CD14-positive monocyte (primary cell): ENCODE results near the gene RP2. TPM values are rescaled to one million over a fixed set of nuclear protein-coding genes. Genes with fewer than 3 reads are reported as not detected.

Source experiments
- DNase-seq, 3 donors: peaks; one replicate each; pipeline ENCODE4 v3.0.0-alpha.2; 2011 to 2022
- H2AFZ ChIP-seq: 2 replicates; pipeline ENCODE4 v1.6.0; 2012; ENCODE audit warnings: mild to moderate bottlenecking, low read depth, low read length, inconsistent platforms; ENCODE audit not compliant: insufficient read depth, poor library complexity, severe bottlenecking
- H3K27ac ChIP-seq, 2 donors: 1 replicate in 1 of 2; 2 replicates in 1 of 2; pipeline ENCODE4 v1.5.1; 2012 to 2013; ENCODE audit warnings: low read length in 2 of 2, control low read depth in 1 of 2, inconsistent platforms in 1 of 2, low read depth in 1 of 2, mild to moderate bottlenecking in 1 of 2
- H3K27me3 ChIP-seq, 2 donors: one replicate each; pipeline versions ENCODE4 v1.6.0 to v1.6.1; 2011 to 2013; ENCODE audit warnings: low read length in 2 of 2; ENCODE audit not compliant: control insufficient read depth in 2 of 2, insufficient read depth in 2 of 2
- H3K36me3 ChIP-seq, 2 donors: replicated peaks in 1 of 2; 1 replicate in 1 of 2; 2 replicates in 1 of 2; pipeline versions ENCODE4 v1.5.1 to v1.6.1; 2012 to 2013; ENCODE audit warnings: low read length in 2 of 2, control low read depth in 1 of 2, inconsistent platforms in 1 of 2, mild to moderate bottlenecking in 1 of 2; ENCODE audit not compliant: insufficient read depth in 2 of 2, control insufficient read depth in 1 of 2
- H3K4me1 ChIP-seq, 2 donors: 1 replicate in 1 of 2; 2 replicates in 1 of 2; pipeline versions ENCODE4 v1.5.1 to v1.6.1; 2012 to 2013; ENCODE audit warnings: low read length in 2 of 2, control low read depth in 1 of 2, inconsistent platforms in 1 of 2, mild to moderate bottlenecking in 1 of 2, moderate library complexity in 1 of 2; ENCODE audit not compliant: insufficient read depth in 2 of 2, control insufficient read depth in 1 of 2
- H3K4me2 ChIP-seq: replicated peaks from 2 replicates; pipeline ENCODE3; 2012; ENCODE audit warnings: low read length, moderate library complexity, mild to moderate bottlenecking; ENCODE audit not compliant: poor library complexity, severe bottlenecking; ENCODE audit errors: extremely low read depth
- H3K4me3 ChIP-seq, 3 experiments: fragments of 200-600 bp in 1 of 3; sonication (generic) in 1 of 3; replicated peaks in 1 of 3; 1 replicate in 2 of 3; 2 replicates in 1 of 3; pipeline ENCODE4 v1.5.1; 2011 to 2013; ENCODE audit warnings: low read length in 3 of 3, mild to moderate bottlenecking in 3 of 3, control low read depth in 2 of 3, low read depth in 2 of 3, inconsistent platforms in 1 of 3, moderate library complexity in 1 of 3
- H3K79me2 ChIP-seq: 2 replicates; pipeline ENCODE4 v1.6.0; 2012; ENCODE audit warnings: mild to moderate bottlenecking, control low read depth, inconsistent platforms, low read length, moderate library complexity; ENCODE audit not compliant: insufficient read depth
- H3K9ac ChIP-seq: 2 replicates; pipeline ENCODE4 v1.6.0; 2017; ENCODE audit warnings: low read length, mild to moderate bottlenecking; ENCODE audit not compliant: insufficient read depth, poor library complexity, severe bottlenecking
- H3K9me3 ChIP-seq, 2 donors: replicated peaks in 1 of 2; 1 replicate in 1 of 2; 2 replicates in 1 of 2; pipeline versions ENCODE4 v1.5.1 to v1.6.1; 2012 to 2013; ENCODE audit warnings: low read length in 2 of 2, control low read depth in 1 of 2; ENCODE audit not compliant: control insufficient read depth in 1 of 2, insufficient read depth in 1 of 2
- H4K20me1 ChIP-seq: 2 replicates; pipeline ENCODE4 v1.6.0; 2012; ENCODE audit warnings: mild to moderate bottlenecking, low read length, control low read depth, moderate library complexity; ENCODE audit not compliant: insufficient read depth
- H3K27ac Mint-ChIP-seq, 7 donors: one replicate each; pipeline ENCODE4 v1.8.0; 2020; ENCODE audit warnings: mild to moderate bottlenecking in 7 of 7, mixed read lengths in 7 of 7, moderate library complexity in 6 of 7, inconsistent platforms in 2 of 7
- H3K27me3 Mint-ChIP-seq, 3 donors: one replicate each; pipeline ENCODE4 v1.8.0; 2021 to 2022; ENCODE audit warnings: low read depth in 3 of 3, mild to moderate bottlenecking in 3 of 3, mixed read lengths in 3 of 3, moderate library complexity in 3 of 3, inconsistent platforms in 1 of 3
- H3K36me3 Mint-ChIP-seq, 2 donors: one replicate each; pipeline ENCODE4 v1.8.0; 2020; ENCODE audit warnings: mixed read lengths in 2 of 2, inconsistent platforms in 1 of 2, mild to moderate bottlenecking in 1 of 2
- H3K4me1 Mint-ChIP-seq: one replicate; pipeline ENCODE4 v1.8.0; 2020; ENCODE audit warnings: mild to moderate bottlenecking, mixed read lengths
- H3K4me3 Mint-ChIP-seq, 2 donors: one replicate each; pipeline ENCODE4 v1.8.0; 2020; ENCODE audit warnings: mild to moderate bottlenecking in 2 of 2, mixed read lengths in 2 of 2, moderate library complexity in 1 of 2
- H3K9me3 Mint-ChIP-seq, 7 donors: one replicate each; pipeline ENCODE4 v1.8.0; 2020 to 2022; ENCODE audit warnings: mixed read lengths in 7 of 7, mild to moderate bottlenecking in 6 of 7, moderate library complexity in 6 of 7, inconsistent platforms in 2 of 7
- CTCF ChIP-seq: fragments of 200-600 bp; IDR thresholded peaks from one replicate; pipeline ENCODE4 v1.8.0; 2022; ENCODE audit warnings: antibody characterized with exemption, mild to moderate bottlenecking
- WGBS: methylation state at CpG from one replicate; pipeline ENCODE4 v1.1.5; 2013; ENCODE audit warnings: missing lambda C conversion rate; ENCODE audit not compliant: insufficient coverage; 5-methylcytosine and 5-hydroxymethylcytosine counted together
- intact Hi-C, 2 donors: fragments of 100-400 bp; cut with micrococcal nuclease; formaldehyde crosslinking; loops; one replicate each; pipeline versions ENCODE4 v1.15.0 to v1.15.1; 2023
- polyA plus RNA-seq, 3 donors: library from polyadenylated mRNA; depleted of rRNA in 1 of 3; unstranded in 2 of 3; stranded (reverse) in 1 of 3; fragments of 300-500 nt in 2 of 3; fragments of >200 nt in 1 of 3; fragmentation: Illumina TruSeq in 2 of 3; gene quantifications; 1 replicate in 2 of 3; 2 replicates in 1 of 3; pipeline ENCODE4 v1.2.3, GENCODE V29; 2012 to 2021

The RP2 gene
- polyA plus RNA-seq, 3 donors = 17.2 to 60.3 (median 55.7) TPM

GRCh38 chrX:46912603-46913491 lies 76.0 kb downstream of the RP2 start:
- Mint-ChIP-seq H3K9me3 (peaks cover 0 to 15% (median 2%) of the 10 kb centered on the region in 7 donors), H3K4me1 (peaks cover 11% of the 10 kb centered on the region), H3K36me3 (no peaks in the 10 kb centered on the region), H3K27me3 (peaks cover 8 to 17% (median 16%) of the 10 kb centered on the region in 3 donors), H3K27ac (no peak overlapping the region), H3K4me3 (peak overlapping the region; percentile 87 to 94)
- peak; percentile 51 for TF ChIP-seq CTCF
- WGBS = under 1% methylated on average over 75 of the region's 109 CpGs
- peak overlapping the region; percentile 43 for H3K9ac ChIP-seq
- peak in 2 of 3 donors; percentile 10 to 21 for DNase-seq
- peak overlapping the region; percentile 89 for H3K4me2 ChIP-seq
- peaks cover 5% of the 10 kb centered on the region for H3K79me2 ChIP-seq
- H3K4me3 ChIP-seq = peak overlapping the region; percentile 45 to 74 (median 51)
- no peaks in the 10 kb centered on the region for H3K9me3 ChIP-seq
- no peak overlapping the region for H3K27ac ChIP-seq
- H3K36me3 ChIP-seq = no peaks in the 10 kb centered on the region
- peaks cover 8% of the 10 kb centered on the region in 2 donors for H3K4me1 ChIP-seq
- peak overlapping the region; percentile 74 for H2AFZ ChIP-seq
- peaks cover 0 to 11% of the 10 kb centered on the region in 2 donors for H3K27me3 ChIP-seq
- intact Hi-C loops = no loop called here
- no peaks in the 10 kb centered on the region for H4K20me1 ChIP-seq

GRCh38 chrX:46913667-46914066 lies 76.8 kb downstream of the RP2 start:
- Histone ChIP-seq H3K4me1 (peaks cover 8% of the 10 kb centered on the region in 2 donors), H4K20me1 (no peaks in the 10 kb centered on the region), H3K9me3 (no peaks in the 10 kb centered on the region), H3K4me3 (peak overlapping the region; percentile 45 to 74 (median 51)), H2AFZ (peak overlapping the region; percentile 74), H3K79me2 (peaks cover 5% of the 10 kb centered on the region), H3K9ac (peak overlapping the region; percentile 43), H3K27me3 (peaks cover 0 to 11% of the 10 kb centered on the region in 2 donors), H3K36me3 (no peaks in the 10 kb centered on the region), H3K4me2 (peak overlapping the region; percentile 89), H3K27ac (no peak overlapping the region)
- 0% methylated on average over 7 of the region's 14 CpGs for WGBS
- H3K36me3 Mint-ChIP-seq = no peaks in the 10 kb centered on the region
- H3K9me3 Mint-ChIP-seq = peaks cover 0 to 15% (median 2%) of the 10 kb centered on the region in 7 donors
- peaks cover 8 to 17% (median 16%) of the 10 kb centered on the region in 3 donors for H3K27me3 Mint-ChIP-seq
- intact Hi-C loops = no loop called here
- H3K27ac Mint-ChIP-seq = peak overlapping the region in 1 of 7 donors; percentile 10
- peaks cover 11% of the 10 kb centered on the region for H3K4me1 Mint-ChIP-seq
- peak overlapping the region; percentile 87 to 94 for H3K4me3 Mint-ChIP-seq
- no peak for TF ChIP-seq CTCF
- peak in 1 of 3 donors; percentile 3 for DNase-seq
